Breast epithelium (tissue), 3 donors: ENCODE measurements around the gene CPLANE2.

Source experiments
- CTCF ChIP-seq, 3 donors: fragments of 450-650 bp; IDR thresholded peaks; one replicate each; pipeline ENCODE4 v1.5.1; 2016 to 2017; ENCODE audit warnings: antibody characterized with exemption in 3 of 3, mild to moderate bottlenecking in 3 of 3, moderate library complexity in 3 of 3
- POLR2A ChIP-seq: fragments of 450-650 bp; IDR thresholded peaks from one replicate; pipeline ENCODE4 v1.6.1; 2016; ENCODE audit warnings: antibody characterized with exemption, mild to moderate bottlenecking, moderate library complexity
- POLR2AphosphoS5 ChIP-seq, 3 donors: sonication (generic); formaldehyde crosslinking; IDR thresholded peaks; one replicate each; pipeline ENCODE4 v1.6.1; 2017; ENCODE audit warnings: antibody characterized with exemption in 3 of 3

DNA sequence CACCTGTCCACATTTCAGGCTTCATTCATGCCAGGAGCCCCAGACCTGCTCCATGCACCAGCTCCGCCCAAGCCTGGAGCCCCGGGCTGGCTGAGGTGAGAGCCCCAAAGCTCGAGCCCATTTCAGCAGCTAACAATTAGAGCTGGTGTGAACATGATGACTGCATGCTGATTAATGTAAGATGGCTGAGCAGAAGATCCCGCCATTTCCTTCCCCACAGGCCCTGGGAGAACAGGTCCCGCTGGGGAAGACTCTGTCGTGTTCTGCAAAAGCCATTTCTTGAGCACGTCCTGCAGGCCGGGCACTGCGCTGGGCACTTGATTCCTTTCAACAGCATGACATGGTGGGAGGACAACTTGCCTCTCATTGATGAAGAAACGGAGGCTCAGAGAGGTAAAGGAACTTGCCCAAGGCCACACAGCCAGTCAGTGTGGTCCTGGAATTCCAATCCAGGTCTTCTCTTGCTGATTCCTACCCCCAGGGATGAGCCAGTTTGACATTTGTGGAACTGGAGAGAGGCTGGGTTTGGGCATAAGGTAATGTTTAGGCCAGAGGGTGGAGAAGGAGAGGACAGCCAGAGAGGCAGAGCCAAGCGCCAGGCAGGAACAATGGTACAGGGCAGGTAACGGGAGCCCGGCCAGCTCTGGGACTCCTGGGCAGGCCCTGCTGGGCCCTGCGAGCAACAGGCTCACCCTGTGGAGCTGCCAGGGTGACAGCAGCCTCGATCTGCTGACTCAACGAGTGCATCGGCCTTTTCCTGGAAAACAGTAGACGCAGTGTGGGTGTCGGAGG lies 53.0 kb downstream of the CPLANE2 start:
- TF ChIP-seq POLR2A (no peak), CTCF (IDR thresholded peaks at IDR 0.05) (no peak), POLR2AphosphoS5 (IDR thresholded peaks at IDR 0.05) (no peak)
